ENCODE results near the gene WDFY4.

The WDFY4 gene

DNA sequence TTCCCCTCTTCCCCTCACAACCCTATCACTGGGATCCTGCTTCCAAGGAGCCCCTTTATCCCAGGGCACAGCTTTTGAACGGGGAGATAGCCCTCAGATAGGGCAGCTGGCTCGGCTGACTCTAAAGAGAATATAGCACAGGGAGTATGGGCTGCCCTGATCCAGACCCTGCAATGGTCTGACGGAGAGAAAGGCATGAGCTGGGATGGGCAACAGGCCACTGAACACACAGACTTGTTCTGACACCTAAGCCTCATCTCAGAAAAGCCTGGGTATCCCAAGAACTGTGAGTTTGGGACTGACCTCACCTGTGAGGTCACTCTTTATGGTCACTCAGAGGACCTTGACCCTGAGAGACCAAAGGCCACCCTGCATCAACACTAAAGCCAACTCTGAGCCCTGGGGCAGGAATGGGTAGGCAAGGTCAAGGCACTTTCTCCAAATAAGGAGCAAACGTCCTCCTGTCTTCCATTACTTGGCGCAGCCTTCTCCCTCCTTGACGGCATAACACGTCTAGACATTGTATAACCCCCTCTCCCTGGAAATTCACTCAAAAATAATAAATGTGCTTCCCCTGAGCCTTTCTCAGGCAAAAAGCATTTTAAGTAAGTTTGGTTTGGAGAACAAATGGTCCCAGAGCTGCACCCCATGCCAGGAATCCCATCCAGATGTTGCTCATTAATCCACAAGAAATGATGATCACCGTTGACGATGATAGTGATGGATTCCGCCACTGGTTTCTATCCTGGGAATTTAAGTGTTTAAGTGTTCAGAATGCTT is 263.2 kb downstream of the WDFY4 start:
- no peak overlapping the region for H3K27ac ChIP-seq
- no peak for DNase-seq (ENCODE audit: low read depth, low spot score)

DNA sequence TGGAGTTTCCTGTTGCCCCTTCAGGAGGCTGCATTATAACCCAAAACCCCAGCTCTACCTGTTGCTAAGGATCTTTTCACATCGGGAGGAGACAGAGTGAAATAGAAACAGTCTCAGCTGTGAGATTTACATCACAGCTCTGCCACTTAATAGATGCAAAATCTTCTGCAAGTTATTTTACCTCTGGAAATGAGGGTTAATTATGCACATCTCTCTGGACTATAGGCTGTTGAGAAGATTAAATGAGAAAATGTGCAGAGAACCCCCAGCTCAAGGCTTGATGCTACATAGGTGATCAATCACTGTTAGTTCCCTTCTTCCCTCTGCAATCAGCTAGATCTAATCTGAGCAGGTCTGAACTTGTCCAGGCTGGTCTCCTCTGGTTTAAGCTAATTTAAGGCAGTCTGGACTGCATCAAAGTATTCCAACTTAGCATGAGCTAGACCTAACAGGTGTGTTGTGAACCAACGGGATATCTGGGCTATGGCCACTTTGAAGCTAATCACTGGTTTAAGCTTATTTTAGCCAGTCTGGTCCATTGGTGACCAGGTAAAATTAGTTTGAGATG is 263.9 kb downstream of the WDFY4 start:
- no peak overlapping the region for H3K27ac ChIP-seq
- no peak for DNase-seq (ENCODE audit: low read depth, low spot score)

DNA sequence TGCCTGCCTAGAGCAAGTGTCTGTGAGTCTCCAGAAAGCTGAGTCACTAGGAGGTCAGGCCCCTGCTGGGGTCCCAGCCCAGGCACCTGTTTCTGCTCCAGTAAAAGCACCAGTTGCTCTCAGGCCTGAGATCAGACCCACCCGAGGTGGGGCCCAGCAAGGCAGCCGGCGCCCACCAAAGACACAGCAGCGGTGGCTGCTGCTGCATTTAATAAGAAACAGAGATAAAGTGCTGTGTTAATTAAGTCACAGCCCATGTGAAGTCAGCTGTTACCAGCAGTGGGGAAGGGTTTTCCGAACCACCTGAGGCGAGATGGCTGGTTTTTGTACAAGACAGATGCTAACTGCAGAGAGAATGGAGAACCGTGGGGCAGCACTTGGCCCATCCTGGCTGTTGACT is 267.0 kb downstream of the WDFY4 start:
- no peak for DNase-seq (ENCODE audit: low read depth, low spot score)
- no peak overlapping the region for H3K27ac ChIP-seq

DNA sequence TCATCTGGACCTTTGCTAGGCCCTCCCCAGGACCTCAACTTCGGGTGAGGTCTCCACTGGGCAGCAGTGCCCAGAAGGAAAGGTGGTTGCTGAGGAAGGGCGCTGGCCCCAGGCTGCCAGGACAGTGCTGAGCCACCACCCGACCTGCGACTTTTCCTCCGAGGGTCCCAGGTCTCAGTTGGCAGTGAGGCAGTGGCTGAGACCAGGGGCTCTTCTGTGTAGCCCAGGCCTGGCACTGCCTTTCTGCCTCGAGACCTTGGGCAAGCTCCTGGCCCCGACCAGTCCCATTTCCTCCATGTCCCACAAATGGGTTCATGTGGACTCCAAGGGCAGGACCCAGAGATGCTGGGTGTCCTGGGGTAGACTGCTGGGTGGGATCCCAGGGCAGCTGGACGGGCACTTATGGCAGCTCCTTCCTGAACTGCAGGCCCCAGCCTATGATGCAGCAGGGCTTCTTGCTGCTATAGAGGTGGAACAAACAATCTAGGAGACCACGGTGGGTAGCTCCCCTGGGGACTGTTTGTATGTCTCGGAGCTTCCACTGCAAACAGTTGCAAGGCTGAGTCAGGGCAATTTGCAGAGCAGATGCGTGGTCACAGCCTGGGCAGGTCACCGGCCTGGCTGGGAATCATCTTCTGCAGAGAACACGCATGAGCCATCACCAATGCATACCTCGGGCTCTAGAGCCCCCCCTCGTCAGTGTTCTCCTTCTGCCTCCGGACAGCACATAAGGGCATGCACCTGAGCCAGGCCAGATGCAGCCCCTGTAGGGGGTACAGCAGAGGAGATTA is 272.9 kb downstream of the WDFY4 start:
- no peak for DNase-seq (ENCODE audit: low read depth, low spot score)
- no peak overlapping the region for H3K27ac ChIP-seq

DNA sequence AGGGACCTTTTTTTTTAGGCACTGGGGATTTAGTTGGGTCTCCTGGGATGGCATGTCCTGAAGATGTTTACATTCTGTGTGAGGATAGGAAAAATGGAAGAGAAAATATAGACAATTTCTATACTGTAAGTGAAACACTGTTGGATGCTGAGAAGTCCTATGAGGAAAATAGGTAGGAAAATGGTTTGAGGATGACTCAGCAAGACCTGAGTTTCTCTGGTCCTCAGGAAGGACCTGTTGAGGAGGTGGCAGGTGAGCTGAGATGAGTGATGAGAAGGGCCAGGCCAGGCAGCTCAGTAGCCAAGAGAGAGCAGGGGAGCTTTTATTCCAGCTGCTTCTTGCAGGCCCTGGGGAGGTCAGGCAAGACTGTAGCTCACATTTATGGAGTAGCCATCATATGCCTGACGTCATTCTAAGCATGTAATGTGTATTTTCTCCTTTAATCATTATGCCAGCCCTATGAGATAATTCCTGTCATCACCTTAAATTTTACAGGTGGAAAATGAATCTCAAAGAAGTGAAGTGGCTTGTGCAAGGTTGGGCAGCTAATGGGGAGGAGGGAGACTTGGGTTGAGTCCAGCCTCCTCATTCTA is 274.0 kb downstream of the WDFY4 start:
- H3K27ac ChIP-seq: no peak overlapping the region
- no peak for DNase-seq (ENCODE audit: low read depth, low spot score)

DNA sequence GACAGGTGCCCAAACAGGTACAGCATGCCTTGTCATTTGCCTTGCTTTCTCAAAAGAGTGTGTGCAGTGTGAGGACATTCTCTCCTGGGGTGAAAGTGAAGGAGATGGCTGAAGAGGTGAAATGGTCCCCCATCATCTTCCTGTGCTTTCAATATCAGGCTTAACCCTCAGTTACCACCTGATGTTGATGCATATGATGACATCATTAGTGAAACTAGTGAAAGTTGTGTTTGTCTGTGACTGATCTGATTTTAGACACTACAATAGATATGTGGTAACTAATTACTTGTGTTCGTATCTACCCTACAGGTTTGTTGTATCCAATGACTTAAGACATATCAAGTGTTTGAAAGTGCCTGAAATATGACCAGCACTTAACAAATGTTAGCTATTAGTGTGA is 279.4 kb downstream of the WDFY4 start:
- no peak overlapping the region for H3K27ac ChIP-seq

DNA sequence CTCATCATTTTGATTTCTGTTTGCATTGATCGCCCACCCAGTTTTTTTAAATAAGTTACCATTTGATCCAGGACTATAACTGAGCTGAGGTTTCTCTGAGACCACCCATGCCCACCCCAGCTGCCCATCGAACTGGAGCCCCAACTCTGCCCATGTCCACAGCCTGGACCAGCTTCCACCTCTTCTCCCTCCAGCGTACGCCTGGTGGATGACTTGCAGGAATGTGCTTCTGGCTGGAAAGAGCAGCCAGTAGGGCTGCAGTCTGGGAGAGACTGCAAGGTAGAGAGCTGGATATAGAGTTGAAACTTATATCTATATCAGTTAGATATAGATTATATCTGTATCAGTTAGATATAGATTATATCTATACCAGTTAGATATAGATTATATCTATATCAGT is 280.8 kb downstream of the WDFY4 start:
- no peak for DNase-seq (ENCODE audit: low read depth, low spot score)
- no peak overlapping the region for H3K27ac ChIP-seq

More for the DNA sequence above, 279.4 kb downstream of the WDFY4 start:
- no peak for DNase-seq (ENCODE audit: low read depth, low spot score)

DNA sequence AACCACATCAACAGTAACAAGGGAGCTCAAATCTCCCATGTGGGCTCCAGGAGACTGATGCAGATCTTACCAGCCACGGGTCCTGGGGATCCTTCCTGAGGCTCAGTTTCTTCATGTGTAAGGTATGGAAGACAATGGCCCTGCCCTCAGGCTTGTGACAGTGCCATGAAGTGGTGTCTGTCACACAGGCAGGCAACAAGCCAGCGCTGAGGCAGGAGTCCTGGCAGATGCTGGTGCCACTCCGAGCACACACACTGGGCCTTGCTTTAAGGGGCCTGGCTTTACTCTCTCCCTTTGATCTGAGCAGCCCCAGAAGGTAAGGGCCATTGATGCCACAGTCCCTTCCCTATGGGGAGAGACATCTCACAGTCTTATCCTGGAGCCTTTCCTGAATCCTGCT is 283.4 kb downstream of the WDFY4 start:
- H3K27ac ChIP-seq: no peak overlapping the region

DNA sequence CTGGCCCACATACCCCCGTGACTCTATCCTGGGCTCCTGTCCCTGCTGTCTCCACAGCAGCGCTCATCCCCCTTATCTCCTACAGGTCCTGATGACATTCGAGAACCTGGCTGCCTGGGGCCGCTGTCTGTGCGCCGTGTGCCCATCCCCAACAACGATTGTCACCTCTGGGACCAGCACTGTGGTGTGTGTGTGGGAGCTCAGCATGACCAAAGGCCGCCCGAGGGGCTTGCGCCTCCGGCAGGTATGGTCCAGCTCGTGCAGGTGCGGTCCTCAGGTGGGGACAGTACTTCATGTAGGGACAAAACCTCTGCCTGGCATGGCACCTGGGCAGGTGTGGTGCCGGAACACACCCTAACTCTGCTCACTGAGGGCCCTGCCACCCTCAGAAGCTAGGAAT is 285.4 kb downstream of the WDFY4 start:
- DNase-seq (ENCODE audit: low read depth, low spot score): no peak

More for the DNA sequence above, 283.4 kb downstream of the WDFY4 start:
- no peak for DNase-seq (ENCODE audit: low read depth, low spot score)

DNA sequence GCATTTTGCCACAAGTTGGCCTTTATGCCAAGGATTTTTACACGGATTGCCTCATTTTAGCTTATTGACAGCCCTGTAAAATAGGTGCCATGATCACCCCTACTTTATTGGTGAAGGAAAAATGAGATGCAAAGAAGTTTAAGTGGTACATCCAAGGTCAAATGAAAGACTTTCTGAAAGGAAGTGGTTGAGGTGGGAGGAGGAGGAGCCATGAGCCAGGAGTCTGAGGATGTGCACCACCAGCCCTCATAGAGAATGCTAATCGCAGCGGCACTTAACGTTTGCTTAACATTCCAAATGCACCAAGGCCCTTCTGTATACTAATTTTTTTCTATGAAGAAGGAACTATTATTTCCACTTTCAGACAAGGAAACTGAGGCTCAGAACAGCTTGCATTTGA is 286.0 kb downstream of the WDFY4 start:
- H3K27ac ChIP-seq: no peak overlapping the region
- no peak for DNase-seq (ENCODE audit: low read depth, low spot score)

More for the DNA sequence above, 285.4 kb downstream of the WDFY4 start:
- H3K27ac ChIP-seq: no peak overlapping the region

DNA sequence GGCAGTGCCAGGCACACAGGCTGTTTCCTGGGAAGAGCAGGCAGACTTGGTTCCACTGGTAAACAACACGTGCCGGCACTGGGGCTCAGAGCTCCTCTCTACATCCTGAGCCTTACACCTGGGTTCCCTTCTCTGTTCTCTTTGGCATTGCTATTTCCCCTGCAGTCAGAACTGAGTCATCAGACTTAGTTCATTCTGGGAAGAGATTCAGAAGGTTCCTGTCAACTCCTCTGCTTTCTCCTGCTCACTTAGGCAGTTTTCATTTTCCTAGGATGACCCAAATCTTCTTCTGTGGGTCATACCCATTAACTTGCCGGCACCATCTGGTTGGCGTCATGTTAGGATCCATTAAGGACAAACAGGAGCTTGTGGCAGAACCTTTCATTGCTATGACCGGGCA is 288.4 kb downstream of the WDFY4 start:
- no peak for DNase-seq (ENCODE audit: low read depth, low spot score)
- H3K27ac ChIP-seq: no peak overlapping the region

DNA sequence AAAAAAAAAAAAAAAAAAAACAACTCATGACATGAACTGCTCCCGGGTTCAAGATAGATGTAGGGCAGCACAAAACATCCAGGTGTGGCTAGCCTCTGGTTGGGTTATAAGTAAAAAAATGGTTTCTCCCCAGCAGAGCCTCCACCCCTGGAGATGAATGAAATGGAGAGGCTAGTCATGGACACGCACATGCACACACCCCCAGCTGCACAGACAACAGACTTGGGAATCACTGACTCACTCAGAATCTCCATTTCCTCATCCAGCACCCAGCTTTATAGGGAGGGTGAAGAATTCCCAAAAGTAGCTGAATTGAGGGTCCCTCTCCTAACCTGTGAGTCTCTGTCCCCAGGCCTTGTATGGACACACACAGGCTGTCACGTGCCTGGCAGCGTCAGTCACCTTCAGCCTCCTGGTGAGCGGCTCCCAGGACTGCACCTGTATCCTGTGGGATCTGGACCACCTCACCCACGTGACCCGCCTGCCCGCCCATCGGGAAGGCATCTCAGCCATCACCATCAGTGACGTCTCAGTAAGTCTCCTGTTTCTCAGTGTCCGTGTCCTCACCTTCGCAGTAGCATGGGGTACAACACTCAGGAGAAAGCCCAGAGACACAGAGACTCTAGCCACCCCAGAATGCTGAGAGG is 290.0 kb downstream of the WDFY4 start:
- no peak for DNase-seq (ENCODE audit: low read depth, low spot score)

DNA sequence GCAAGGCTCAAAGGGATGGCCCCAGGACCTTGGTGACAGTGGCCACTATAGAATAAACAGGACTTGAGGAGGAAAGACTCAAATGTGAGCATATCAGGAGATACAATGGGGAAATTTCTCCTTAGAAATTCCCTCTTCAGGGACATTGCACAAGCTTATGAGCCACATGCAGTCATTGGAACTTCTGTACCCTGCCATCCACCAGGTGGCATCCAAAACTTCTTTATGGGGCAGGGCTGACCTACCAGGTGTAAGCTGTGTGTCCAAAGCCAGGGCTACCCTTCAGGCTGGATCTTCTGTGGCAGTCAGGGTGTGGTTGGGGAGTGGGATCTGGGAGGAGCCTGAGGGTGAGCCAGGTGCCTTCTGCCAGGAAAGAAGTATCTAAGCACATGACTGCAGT is 291.5 kb downstream of the WDFY4 start:
- no peak overlapping the region for H3K27ac ChIP-seq
- peak; percentile 8 for DNase-seq (ENCODE audit: low read depth, low spot score)

More for the DNA sequence above, 290.0 kb downstream of the WDFY4 start:
- no peak overlapping the region for H3K27ac ChIP-seq

DNA sequence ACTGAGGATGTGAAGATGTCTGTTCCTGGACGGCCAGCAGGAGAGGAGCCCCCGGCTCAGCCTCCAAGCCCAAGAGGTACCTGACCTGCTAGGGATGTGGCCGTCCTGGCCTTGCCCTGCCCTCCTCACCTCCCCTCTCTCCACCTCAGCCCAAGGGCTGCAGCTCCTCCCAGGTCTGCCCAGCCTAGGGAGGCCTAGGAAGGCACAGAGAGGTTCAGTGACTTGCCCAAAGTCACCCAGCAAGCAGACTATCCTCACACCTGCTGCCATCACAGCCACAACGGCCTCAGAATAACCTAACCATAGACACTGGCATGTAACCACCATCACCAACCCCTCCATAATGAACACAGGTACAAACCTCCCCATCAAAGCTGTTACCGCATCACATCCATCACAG is 293.6 kb downstream of the WDFY4 start:
- H3K27ac ChIP-seq: no peak overlapping the region
- no peak for DNase-seq (ENCODE audit: low read depth, low spot score)

DNA sequence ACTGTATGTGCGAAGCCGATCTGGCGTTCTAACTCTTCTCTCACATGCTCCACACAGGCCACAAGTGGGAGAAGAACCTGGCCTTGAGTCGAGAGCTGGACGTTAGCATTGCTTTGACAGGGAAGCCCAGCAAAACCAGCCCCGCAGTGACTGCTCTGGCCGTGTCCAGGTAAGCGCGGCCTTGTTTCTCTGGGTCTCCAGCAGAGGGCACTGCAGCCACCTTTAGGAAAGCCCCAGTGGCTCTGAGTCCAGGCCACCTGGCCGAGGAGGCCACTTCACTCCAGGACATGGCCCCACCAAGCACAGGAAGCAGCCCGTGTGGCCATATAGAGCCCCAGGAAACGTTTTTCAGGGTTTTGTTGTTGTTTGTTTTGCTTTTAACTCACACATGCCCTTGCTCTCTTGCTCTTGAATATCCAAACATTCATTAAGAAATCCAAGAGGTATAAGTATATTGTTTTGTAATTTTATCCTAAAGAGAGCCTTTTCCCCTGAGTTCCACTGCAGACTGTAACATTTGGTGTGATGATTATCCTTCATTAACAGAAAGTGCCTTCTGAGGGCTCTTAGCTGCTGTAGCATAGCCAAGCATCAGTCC is 296.7 kb downstream of the WDFY4 start:
- H3K27ac ChIP-seq: no peak overlapping the region
- DNase-seq (ENCODE audit: low read depth, low spot score): no peak

DNA sequence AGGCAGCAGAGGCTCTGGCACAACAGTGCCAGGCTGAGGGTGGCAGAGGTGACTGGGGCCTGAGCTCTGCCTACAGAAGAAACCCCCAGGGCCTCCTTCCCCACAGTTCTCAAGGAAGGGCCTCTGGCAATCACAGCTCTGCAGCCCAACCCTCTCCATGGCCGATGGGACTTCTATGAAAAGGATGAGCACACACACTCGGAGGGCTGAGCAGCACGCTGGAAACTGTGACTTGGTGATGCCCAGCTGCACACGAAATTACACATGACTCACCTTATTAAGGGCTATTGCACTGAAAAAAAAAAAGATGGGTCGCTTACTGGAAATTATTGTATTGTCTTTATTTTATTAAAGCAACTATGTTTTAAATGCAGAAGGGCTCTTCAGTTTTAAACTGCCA is 297.9 kb downstream of the WDFY4 start:
- H3K27ac ChIP-seq: no peak overlapping the region
- DNase-seq (ENCODE audit: low read depth, low spot score): no peak

DNA sequence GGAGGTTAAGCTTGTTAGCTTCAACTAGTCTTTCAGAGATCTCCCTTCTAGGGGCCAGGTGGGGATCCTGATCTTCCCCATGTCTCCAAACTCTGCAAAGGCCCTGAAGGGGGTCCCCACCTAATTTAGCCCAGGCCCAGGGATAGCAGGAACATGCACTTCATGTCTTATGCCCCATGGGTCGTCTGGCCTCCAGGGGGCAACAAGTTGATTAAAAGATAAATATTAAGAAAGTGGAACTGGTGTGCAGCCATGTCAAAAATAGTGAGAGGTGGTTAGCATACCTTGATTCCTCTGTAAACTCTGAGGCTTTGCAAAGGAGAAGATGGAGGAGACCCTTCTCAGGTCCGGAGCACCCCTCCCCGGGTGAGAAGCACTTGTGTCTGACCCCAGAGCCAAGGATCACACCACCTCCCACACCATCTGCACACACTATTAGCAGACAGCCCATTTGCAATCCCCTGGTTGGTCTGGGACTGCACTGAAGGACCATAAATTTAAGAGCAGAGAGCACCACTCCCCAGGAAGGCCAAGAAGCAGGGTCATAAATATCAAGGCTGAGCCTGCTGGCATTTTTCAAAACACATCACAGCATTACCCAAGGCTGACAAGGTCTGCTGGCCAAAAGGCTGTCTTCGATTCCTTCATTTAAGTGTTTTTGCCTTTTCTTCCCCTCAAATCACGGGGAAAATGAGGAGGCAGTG is 299.1 kb downstream of the WDFY4 start:
- no peak for DNase-seq (ENCODE audit: low read depth, low spot score)
- no peak overlapping the region for H3K27ac ChIP-seq

DNA sequence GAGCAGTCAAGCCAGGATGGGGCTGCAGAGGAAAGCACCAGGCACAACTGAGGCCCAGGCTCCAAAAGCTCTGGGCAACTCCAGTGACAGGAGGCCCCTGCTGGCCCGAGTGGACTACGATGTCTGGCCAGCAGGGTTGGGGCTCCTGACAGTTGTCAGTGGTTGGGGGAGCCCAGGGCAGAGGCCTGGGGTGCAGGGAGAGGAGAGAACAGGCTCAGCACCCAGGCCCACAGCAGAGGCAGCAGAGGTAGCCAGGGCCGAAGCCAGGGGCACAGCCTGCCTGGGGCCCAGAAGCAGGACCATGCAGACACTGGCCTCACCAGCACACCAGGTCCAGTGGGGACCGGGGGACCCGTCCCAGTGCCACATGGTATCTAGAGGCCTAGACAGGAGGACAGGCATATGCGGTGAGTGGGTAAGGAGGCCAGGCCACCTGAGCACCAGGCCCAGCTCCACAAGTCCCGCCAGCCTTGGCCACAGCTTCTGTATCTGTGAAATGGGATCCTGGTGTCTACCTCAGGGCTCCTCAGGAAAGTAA is 301.0 kb downstream of the WDFY4 start:
- H3K27ac ChIP-seq: no peak overlapping the region
- no peak for DNase-seq (ENCODE audit: low read depth, low spot score)

DNA sequence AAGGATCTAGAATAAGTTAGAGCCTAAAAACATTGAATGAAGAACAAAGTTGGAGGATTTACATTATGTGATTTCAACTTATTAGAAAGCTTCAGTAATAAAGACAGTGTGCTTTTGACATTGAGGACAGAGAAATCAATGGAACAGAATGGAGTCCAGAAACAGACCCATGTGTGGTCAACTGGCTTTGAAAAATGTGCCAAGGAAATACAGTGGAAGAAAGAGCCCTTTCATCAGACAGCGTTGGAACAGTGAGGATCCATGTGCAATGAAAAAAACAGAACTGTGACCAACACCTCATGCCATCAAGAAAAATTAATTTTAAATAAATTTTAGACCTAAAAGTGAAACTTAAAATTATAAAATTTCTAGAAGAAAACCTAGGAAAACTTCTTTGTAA is 305.6 kb downstream of the WDFY4 start:
- H3K27ac ChIP-seq: no peak overlapping the region
- no peak for DNase-seq (ENCODE audit: low read depth, low spot score)

Measured in epithelial cell of prostate (primary cell).